NCI-H1694 treated with DMSO at 0.1 percent for 48 hours (cell line): ENCODE data around the gene FBXO2.
"Not testable (repeated sequence)": the region's sequence is repeated elsewhere in the genome, so short reads cannot be mapped to it uniquely, and the experiment has no call there.

Experiments used
- DNase-seq: peaks from one replicate; lab custom pipeline; 2025; lab: John Stamatoyannopoulos, UW

FBXO2 gene

DNA sequence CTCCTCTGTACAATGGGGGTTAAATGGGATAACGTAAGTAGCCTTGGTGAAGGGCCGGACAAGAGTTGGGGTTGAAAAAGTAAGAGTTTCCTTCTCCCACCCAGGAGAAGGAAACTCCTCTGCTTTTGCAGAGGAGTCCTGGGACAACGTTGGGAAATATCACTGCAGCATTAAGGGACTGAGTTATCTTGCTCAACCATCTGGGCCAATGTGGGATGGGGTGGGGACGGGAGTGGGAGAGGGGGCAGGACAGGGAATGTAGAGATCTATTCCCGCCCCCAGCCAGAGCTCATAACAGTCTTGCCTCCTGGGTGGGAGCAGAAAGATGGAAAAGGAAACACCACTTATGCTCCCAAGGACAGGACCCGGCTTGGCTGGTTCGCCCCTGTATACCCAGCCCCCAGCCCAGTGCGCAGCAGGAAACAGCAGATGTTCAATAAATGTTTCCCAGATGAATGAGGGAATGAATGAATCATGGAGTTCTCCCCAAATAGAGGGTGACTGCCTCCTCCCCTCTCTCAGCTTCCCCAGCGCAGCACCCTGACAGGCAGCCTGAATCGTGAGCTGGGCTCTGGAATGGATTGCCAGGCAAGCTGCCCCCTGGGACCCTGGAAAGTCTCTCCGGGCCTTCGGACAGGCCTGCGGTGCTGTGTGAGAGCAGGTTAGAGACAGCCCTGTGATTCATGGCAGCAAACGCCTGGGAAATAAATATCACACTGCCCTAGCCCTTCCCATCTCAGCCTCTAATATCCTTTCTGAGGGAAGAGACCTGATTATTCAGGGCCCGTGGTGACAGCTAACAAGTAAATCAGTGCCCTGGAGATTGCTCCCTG is 24.8 kb downstream of the FBXO2 start:
- DNase-seq, result peak; percentile 88

GRCh38 chr1:11628767-11629166 is 25.5 kb downstream of the FBXO2 start:
- no peak for DNase-seq

- no peak for DNase-seq
Measured at GRCh38 chr1:11626551-11626950, 27.7 kb downstream of the FBXO2 start.

DNA sequence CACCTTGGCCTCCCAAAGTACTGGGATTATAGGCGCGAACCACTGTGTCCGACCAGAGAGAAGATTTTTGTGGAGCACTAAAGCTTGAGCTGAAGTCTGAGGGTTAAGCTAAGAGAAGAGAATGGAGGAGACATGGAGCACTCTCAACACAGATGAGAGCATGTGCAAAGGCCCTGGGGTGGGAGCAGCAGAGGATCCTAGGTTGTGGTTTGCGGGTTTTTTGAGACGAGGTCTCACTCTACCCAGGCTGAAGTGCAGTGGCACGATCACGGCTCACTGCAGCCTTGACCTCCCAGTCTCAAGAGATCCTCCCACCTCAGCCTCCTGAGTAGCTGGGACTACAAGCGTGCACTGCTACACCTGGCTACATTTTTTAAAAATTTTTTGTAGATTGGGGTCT is 30.5 kb downstream of the FBXO2 start:
- no peak for DNase-seq

GRCh38 chr1:11622398-11622797 is 31.8 kb downstream of the FBXO2 start:
- no peak for DNase-seq

- no peak for DNase-seq
Measured at GRCh38 chr1:11620924-11621323, 33.3 kb downstream of the FBXO2 start.

GRCh38 chr1:11620405-11620804 is 33.8 kb downstream of the FBXO2 start:
- no peak for DNase-seq

GRCh38 chr1:11617741-11618140 is 36.5 kb downstream of the FBXO2 start:
- DNase-seq, result no peak

- DNase-seq, result peak; percentile 35
Measured at GRCh38 chr1:11617314-11617713, 36.9 kb downstream of the FBXO2 start.

DNA sequence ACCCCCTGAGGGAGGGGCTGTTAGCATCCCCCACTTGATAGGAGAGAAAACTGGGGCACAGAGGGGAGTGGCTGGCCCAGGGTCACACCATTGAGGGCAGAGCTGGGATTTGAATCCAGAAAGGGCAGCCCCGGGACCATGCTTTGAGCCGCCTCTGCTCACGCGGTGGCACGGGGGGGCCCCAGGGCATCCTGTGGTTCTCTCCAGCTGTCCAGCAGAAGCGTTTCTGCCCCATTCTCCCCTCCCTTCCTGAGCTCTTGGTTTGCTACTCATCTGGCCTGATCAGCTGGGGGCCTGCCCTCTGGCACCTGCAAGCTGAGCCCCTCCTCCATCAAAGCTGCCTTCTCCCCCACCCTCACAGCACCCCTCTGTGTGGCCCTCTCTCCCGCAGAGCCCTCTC is 37.5 kb downstream of the FBXO2 start:
- no peak for DNase-seq

- no peak for DNase-seq
Measured at GRCh38 chr1:11615090-11615489, 39.1 kb downstream of the FBXO2 start.

- DNase-seq, result no peak
Measured at GRCh38 chr1:11613347-11613746, 40.9 kb downstream of the FBXO2 start.

GRCh38 chr1:11611638-11612327 is 42.4 kb downstream of the FBXO2 start:
- DNase-seq, result no peak

DNA sequence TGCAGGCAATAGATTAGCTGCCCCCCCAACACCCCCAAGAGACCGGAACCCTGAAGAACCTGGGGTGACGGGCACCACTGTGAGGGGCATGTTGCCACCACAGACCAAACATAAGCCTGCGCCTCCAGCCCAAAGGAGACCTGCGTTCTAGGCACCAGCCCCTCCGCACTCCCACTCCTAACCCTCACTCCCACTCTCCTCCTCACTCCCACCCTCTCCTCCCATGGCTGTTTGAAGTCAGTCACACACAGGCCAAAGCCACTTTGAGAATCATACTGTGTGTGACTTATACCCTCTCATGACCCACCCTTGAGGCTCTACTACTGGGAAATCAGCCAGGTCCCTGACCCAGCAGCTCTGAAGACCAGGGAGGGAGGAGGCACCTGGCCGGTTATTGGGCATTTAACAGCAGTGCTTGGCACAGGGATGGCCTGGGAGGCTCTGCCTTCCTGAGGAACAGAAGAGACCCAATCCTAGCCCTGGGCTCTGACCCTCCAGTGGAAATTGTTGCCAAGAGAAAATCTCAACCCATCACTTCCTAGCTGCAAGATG is 43.5 kb downstream of the FBXO2 start:
- no peak for DNase-seq

DNA sequence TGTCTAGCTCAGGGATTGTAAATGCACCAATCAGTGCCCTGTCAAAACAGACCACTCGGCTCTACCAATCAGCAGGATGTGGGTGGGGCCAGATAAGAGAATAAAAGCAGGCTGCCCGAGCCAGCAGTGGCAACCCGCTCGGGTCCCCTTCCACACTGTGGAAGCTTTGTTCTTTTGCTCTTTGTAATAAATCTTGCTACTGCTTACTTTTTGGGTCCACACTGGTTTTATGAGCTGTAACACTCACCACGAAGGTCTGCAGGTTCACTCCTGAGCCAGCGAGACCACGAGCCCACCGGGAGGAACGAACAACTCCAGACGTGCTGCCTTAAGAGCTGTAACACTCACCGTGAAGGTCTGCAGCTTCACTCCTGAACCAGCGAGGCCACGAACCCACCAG is 44.9 kb downstream of the FBXO2 start:
- not testable (repeated sequence) for DNase-seq

DNA sequence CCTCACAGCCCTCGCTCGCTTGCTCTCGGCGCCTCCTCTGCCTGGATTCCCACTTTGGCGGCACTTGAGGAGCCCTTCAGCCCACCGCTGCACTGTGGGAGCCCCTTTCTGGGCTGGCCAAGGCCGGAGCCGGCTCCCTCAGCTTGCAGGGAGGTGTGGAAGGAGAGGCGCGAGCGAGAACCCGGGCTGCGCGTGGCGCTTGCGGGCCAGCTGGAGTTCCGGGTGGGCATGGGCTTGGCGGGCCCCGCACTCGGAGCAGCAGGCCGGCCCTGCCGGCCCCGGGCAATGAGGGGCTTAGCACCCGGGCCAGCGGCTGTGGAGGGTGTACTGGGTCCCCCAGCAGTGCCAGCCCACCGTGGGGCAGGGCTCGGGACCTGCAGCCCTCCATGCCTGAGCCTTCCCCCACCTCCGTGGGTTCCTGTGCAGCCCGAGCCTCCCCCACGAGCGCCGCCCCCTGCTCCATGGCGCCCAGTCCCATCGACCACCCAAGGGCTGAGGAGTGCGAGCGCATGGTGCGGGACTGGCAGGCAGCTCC is 45.6 kb downstream of the FBXO2 start:
- DNase-seq, result not testable (repeated sequence)

DNA sequence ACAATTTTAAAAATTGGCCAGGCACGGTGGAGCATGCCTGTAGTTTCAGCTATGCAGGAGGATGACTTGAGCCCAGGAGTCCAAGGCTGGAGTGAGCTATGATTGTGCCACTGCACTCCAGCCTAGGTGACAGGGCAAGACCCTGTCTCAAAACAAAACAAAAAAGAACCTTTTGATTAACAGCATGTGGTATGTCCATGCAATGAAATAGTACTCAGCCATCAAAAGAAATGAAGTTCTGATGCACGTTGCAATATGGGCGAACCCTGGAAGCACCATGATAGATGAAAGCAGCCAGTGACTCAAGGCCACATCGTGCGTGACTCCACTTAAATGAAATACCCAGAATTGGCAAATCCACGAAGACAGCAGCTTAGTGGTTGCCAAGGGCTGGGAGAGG is 47.5 kb downstream of the FBXO2 start:
- DNase-seq, result no peak

GRCh38 chr1:11602981-11603380 is 51.2 kb downstream of the FBXO2 start:
- no peak for DNase-seq

GRCh38 chr1:11602424-11602823 is 51.8 kb downstream of the FBXO2 start:
- DNase-seq, result no peak

DNA sequence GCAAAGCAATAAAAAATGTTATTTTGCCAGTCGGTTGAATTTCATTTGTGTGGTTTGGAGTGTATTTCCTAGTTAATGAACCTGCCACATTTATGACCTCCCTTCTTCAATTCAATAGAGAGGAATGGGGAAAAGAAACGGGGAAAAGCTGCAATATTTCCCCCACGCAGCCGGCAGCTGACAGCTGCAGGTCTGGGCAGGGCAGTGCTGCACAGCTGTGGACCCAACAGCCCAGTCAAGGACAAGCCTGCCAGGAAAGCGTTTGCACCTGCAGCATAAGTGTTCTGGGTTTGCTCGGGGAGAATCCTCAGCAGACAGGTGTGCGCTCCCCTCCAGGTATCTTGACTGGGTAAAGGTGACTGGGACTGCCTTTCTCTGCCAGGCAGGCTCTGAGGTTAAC is 53.4 kb downstream of the FBXO2 start:
- no peak for DNase-seq

DNA sequence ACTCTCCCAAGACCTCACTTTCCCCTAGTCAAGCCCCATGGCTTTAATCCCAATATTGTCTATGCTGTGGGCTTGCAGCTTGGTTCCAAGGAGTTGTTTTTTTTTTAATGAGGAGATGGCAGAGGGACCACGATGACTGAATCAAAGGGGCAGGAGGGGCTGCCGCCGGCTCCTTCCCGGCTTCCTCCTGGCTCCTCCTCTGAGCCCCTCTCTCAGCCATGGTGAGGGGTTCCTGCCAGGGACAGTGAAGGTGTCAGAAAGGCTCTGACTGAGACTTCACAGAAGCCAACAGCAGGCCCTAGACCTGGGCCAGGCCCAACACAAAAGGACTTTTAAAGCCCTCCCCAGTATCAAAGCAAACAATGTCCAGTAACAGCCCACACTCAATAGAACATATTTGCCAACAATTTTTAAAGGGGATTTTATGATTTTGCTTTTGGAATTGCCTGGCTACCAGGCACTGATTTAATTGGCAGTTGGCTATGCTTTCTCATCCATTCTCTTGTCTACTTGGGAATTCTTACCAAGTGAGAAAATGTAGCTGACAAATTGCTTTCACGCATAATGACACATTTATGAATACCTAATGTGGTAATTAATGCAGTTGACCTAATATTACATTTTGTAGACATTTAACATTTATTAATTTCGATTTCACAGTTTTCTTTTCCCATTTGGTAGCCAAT is 54.2 kb downstream of the FBXO2 start:
- DNase-seq, result no peak

DNA sequence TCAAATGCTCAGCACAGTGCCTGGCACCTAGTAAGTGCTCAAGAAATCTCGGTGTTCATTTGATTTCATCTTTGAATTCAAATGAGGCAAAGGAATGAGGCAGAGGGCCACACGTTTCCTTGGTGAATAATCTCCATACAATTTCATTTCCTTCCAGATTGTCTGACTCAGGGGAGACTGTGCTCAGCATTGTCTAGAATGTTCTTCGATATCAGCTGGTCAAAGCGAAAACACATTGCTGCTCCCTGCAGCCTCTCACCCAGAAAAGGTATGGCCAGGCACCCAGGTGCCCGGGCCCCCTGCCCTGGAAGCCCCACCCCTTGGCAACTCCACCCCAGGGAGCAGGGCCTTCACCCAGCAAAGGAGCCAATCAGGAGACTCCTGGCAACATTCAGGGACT is 55.8 kb downstream of the FBXO2 start:
- DNase-seq, result no peak
